GM18909 (cell line): ENCODE measurements around the gene ALDH3B2.
"Not testable (repeated sequence)": the region's sequence is repeated elsewhere in the genome, so short reads cannot be mapped to it uniquely, and the experiment has no call there.

Source experiments
- ATAC-seq: cut with Tn5 transposase; IDR thresholded peaks from one replicate; pipeline ENCODE4 v1.9.1; 2021; ENCODE audit warnings: mild to moderate bottlenecking; ENCODE audit not compliant: unreplicated experiment, poor library complexity

The ALDH3B2 gene

DNA sequence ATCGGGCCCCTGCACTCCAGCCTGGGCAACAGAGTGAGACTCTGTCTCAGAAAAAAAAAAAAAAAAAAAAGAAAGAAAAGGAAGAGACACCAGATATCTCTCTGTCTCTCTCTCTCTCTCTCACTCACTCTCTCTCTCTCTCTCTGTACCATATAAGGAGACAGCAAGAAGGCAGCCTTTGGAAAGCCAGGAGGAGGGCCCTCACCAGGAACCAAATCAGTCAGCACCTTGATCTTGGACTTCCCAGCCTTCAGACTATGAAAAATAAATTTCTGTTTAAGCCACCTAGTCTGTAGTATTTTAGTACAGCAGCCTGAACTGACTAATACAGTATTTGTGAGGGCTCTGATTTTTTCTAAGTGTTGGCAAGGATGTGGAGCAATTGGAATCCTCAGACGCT lies 13.6 kb upstream of the ALDH3B2 start:
- ATAC-seq: no peak

GRCh38 chr11:67685641-67686332 lies 11.4 kb upstream of the ALDH3B2 start:
- not testable (repeated sequence) for ATAC-seq

DNA sequence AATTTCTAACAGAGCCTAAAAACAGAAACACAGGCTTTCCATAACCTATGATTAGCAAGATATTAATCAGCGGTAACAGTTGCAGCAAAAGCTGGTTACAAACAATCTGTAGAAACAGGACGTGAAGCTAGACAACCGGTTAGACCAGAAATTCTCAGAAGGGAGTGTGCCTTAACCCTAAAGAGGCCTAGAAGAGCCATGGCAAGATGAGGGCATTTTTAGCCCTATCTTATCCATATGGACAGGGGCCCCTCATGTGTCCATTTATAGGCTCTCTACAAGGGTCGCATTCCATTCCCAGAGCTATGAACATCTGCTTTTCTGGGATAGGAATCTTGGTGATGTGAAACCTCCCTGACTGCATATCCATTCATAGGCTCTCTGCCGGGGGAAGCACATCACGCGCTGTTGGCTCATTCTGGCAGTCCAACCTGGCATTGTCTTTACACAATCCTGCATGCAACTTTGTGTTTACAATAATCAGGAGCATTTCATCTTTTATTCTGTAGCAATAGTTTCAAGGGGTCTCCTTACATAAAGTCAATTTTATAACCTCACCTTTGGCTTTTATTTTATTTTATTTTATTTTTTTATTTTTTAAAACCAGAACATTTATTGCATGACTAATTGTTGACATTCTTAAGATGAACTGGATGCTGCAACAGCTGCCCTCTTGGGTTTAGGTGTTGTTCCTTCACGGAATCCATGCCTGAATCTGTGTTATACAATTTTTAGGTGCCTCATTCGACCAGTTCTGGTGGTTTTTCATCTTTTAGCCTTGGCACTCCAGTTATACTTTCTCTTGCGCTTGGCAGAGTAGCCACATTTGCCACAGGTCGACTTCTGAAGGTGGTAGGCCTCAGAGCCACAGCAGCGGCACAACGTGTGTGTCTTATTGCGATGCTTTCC lies 8.0 kb upstream of the ALDH3B2 start:
- not testable (repeated sequence) for ATAC-seq

- ATAC-seq: no peak
Measured at GRCh38 chr11:67680696-67681470, 6.5 kb upstream of the ALDH3B2 start.

DNA sequence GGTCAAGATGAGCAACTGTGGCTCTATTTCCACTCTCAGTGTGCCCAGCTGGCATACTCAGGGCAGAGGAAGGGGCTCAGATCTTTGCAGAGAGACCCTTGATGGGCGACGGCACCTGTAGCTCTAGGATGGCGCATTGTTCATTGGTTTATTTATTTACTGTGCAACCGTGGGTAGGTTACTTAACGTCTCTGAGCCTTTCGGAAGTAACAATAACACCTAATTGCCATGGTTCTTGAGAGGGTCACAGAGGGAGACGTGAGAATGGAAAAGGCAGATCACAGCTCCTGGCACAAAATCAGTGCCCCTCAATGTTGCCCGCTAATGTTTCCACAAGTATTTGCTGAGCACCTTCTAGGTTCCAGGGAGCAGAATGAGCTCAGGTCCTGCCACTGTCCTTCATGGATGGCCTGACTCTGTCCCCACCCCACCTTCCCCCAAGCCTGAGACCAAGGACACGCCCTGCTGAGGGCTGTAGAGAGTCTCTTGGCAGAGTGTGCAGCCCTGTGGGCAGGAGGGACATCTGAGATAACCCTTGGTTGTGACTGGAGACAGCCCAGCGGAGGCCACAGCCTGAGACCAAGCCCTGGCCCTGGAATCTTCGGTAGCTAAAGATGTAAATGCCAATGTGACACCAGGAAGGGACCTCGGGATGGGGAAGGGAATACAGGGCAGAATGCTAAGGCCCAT lies 780 bp upstream of the ALDH3B2 start:
- ATAC-seq: no peak

- no peak for ATAC-seq
Measured at GRCh38 chr11:67673902-67674301, 521 bp downstream of the ALDH3B2 start.

GRCh38 chr11:67673358-67673757 lies 1.1 kb downstream of the ALDH3B2 start:
- no peak for ATAC-seq

DNA sequence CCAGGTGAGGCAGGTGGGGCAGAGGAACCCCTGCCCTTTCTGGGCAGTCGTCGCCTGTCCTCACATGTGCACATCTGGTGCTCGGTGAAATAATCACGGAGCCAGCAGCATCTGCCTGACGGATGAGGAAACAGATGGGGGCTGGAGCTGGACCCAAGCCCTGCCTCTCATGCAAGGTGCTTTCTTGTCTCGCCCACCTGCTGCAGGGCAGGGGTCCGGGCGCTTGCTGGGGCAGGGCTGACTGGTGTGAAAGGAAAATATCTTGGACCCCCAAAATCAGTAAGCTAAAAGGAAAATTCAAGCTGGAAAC lies 3.3 kb downstream of the ALDH3B2 start:
- ATAC-seq: no peak

- no peak for ATAC-seq
Measured at GRCh38 chr11:67670316-67671210, 3.9 kb downstream of the ALDH3B2 start.

GRCh38 chr11:67668192-67668551 lies 6.3 kb downstream of the ALDH3B2 start:
- no peak for ATAC-seq

GRCh38 chr11:67667490-67668191 lies 6.8 kb downstream of the ALDH3B2 start:
- ATAC-seq: no peak

DNA sequence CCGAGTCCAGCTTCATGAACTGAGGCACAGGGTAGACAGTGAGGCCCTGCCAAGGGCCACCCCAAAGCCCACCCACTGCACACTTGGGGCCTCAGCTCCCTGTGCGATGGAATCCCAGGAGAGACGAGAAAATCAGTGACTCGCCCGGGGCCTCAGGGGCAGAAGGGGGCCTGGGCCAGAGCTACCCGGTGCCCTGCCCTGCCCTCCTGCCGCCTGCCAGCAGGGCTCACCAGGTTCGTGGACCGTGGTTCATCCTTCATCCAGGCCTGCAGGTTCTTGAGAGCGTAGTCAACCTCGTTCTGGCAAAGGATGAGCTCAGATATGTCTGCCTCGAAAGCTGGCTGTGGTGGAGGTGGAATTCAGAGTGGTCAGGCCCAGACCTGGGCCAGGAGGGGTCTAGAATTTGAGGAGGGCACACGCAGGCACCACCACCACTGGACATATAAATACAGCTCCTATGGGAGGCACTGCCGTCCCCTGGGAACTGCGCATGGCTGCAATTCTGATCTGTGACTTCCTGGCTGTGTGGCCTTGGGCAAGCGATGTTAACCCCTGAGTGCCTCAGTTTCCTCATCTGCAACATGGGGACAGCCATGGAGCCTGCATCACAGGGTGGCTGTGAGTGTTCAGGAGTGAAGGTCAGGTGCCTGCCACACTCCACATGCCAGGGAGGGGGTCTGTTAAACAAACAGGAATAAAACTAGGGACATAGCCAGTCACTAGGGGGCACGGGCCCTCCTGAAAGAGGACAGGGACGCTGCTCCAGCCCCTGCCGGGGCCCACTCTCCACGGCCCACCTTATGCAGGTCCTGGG lies 7.5 kb downstream of the ALDH3B2 start:
- no peak for ATAC-seq

DNA sequence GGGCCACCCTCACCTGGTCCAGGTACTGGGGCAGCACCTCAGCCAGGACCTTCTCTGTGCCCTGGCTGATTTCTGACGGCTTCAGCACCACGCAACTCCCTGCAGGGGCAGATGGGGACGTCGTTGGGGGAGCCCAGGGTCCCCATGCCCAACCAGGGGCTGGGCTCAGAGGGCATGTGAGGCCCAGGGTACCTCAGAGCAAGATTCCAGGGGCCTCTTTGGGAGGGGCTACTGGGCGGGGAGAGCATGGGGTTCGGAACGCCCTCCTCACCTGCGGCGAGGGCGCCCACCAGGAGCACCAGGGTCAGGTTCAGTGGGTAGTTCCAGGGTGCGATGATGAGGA lies 8.1 kb downstream of the ALDH3B2 start:
- no peak for ATAC-seq

- no peak for ATAC-seq
Measured at GRCh38 chr11:67665541-67666302, 8.7 kb downstream of the ALDH3B2 start.

- ATAC-seq: no peak
Measured at GRCh38 chr11:67664696-67665540, 9.5 kb downstream of the ALDH3B2 start.

- ATAC-seq: no peak
Measured at GRCh38 chr11:67664213-67664585, 10.2 kb downstream of the ALDH3B2 start.
